ENCODE results near the gene INF2.
"Not testable (repeated sequence)": the region's sequence is repeated elsewhere in the genome, so short reads cannot be mapped to it uniquely, and the experiment has no call there.

The INF2 gene

GRCh38 chr14:104724407-104724980, 35.1 kb downstream of the INF2 start:
- no peak for DNase-seq

- DNase-seq = no peak
These were observed 35.8 kb downstream of the INF2 start for GRCh38 chr14:104724981-104725771.

GRCh38 chr14:104725772-104726548, 36.5 kb downstream of the INF2 start:
- no peak for DNase-seq

GRCh38 chr14:104726600-104727451, 37.4 kb downstream of the INF2 start:
- DNase-seq = no peak

- no peak for DNase-seq
These were observed 39.2 kb downstream of the INF2 start for GRCh38 chr14:104728631-104729030.

GRCh38 chr14:104729176-104729834, 39.9 kb downstream of the INF2 start:
- not testable (repeated sequence) for DNase-seq

GRCh38 chr14:104729835-104730181, 40.4 kb downstream of the INF2 start:
- DNase-seq = no peak

GRCh38 chr14:104730487-104730886, 41.1 kb downstream of the INF2 start:
- DNase-seq = no peak

- DNase-seq = no peak
These were observed 42.2 kb downstream of the INF2 start for GRCh38 chr14:104731320-104732294.

- no peak for DNase-seq
These were observed 43.0 kb downstream of the INF2 start for GRCh38 chr14:104732355-104732804.

- DNase-seq = no peak
These were observed 43.7 kb downstream of the INF2 start for GRCh38 chr14:104732931-104733681.

- DNase-seq = no peak
These were observed 44.7 kb downstream of the INF2 start for GRCh38 chr14:104734051-104734587.

GRCh38 chr14:104734601-104734990, 45.2 kb downstream of the INF2 start:
- no peak for DNase-seq

- no peak for DNase-seq
These were observed 45.8 kb downstream of the INF2 start for GRCh38 chr14:104734991-104735779.

GRCh38 chr14:104735830-104736642, 46.6 kb downstream of the INF2 start:
- no peak for DNase-seq

GRCh38 chr14:104738375-104739019, 49.1 kb downstream of the INF2 start:
- no peak for DNase-seq

- no peak for DNase-seq
These were observed 49.6 kb downstream of the INF2 start for GRCh38 chr14:104739026-104739425.

All from AML-193 (cell line).